ENCODE measurements around the gene HCFC1R1.
"Not testable (repeated sequence)": the region's sequence is repeated elsewhere in the genome, so short reads cannot be mapped to it uniquely, and the experiment has no call there.

Gene HCFC1R1

GRCh38 chr16:3023669-3024478 is at the start of gene HCFC1R1, which contains the start of gene THOC6:
Gene HCFC1R1 (minus strand): TSS chr16:3023942. CDS start chr16:3023941, 1 bp downstream.
Gene THOC6 (plus strand): TSS chr16:3024035. CDS start chr16:3024327, 292 bp downstream.
- H3K4me3 ChIP-seq (ENCODE audit: low read length) = peak within 1 kb of the TSS; percentile 92
- peak within 1 kb of the TSS; percentile 93 for H3K27ac ChIP-seq (ENCODE audit: low read length)
- no peaks in the 10 kb centered on the region for H3K9me3 ChIP-seq (ENCODE audit: insufficient read depth, low read depth, low read length)
- H3K9ac ChIP-seq (ENCODE audit: low read depth, low read length) = peak within 1 kb of the TSS; percentile 97
- peaks cover 33% of the 10 kb centered on the region for H3K36me3 ChIP-seq (ENCODE audit: insufficient read depth, low read depth, low read length)
- H3K4me1 ChIP-seq (ENCODE audit: insufficient read depth, low read length) = peaks cover 15% of the 10 kb centered on the region
- peaks cover 6% of the 10 kb centered on the region for H3K27me3 ChIP-seq (ENCODE audit: insufficient read depth, low read length)

- H3K27me3 ChIP-seq (ENCODE audit: insufficient read depth, low read length) = peaks cover 9% of the 10 kb centered on the region; the same call in 1 of the 2 replicates
- H3K36me3 ChIP-seq (ENCODE audit: insufficient read depth, low read depth, low read length) = no peaks in the 10 kb centered on the region
- H3K4me3 ChIP-seq (ENCODE audit: low read length) = no peak overlapping the region
- H3K9ac ChIP-seq (ENCODE audit: low read depth, low read length) = no peak overlapping the region
- H3K9me3 ChIP-seq (ENCODE audit: insufficient read depth, low read depth, low read length) = no peaks in the 10 kb centered on the region
- H3K27ac ChIP-seq (ENCODE audit: low read length) = no peak overlapping the region
- H3K4me1 ChIP-seq (ENCODE audit: insufficient read depth, low read length) = no peaks in the 10 kb centered on the region
Observed at GRCh38 chr16:3073448-3073847, 49.7 kb upstream of the HCFC1R1 start.

- not testable (repeated sequence) for H3K4me3 ChIP-seq (ENCODE audit: low read length); H3K36me3 ChIP-seq (ENCODE audit: insufficient read depth, low read depth, low read length); H3K27me3 ChIP-seq (ENCODE audit: insufficient read depth, low read length); H3K9ac ChIP-seq (ENCODE audit: low read depth, low read length); H3K27ac ChIP-seq (ENCODE audit: low read length); H3K4me1 ChIP-seq (ENCODE audit: insufficient read depth, low read length); H3K9me3 ChIP-seq (ENCODE audit: insufficient read depth, low read depth, low read length)
Observed at GRCh38 chr16:3072576-3073263, 49.0 kb upstream of the HCFC1R1 start.

- H3K9ac ChIP-seq (ENCODE audit: low read depth, low read length); H3K27ac ChIP-seq (ENCODE audit: low read length); H3K4me1 ChIP-seq (ENCODE audit: insufficient read depth, low read length); H3K27me3 ChIP-seq (ENCODE audit: insufficient read depth, low read length); H3K36me3 ChIP-seq (ENCODE audit: insufficient read depth, low read depth, low read length); H3K4me3 ChIP-seq (ENCODE audit: low read length); H3K9me3 ChIP-seq (ENCODE audit: insufficient read depth, low read depth, low read length): not testable (repeated sequence)
Observed at GRCh38 chr16:3072148-3072547, 48.4 kb upstream of the HCFC1R1 start.

GRCh38 chr16:3071655-3072054 is 47.9 kb upstream of the HCFC1R1 start:
- H3K27ac ChIP-seq (ENCODE audit: low read length) = no peak overlapping the region
- H3K4me1 ChIP-seq (ENCODE audit: insufficient read depth, low read length) = no peaks in the 10 kb centered on the region
- H3K9ac ChIP-seq (ENCODE audit: low read depth, low read length) = no peak overlapping the region

GRCh38 chr16:3070608-3071111 is 46.9 kb upstream of the HCFC1R1 start:
- H3K27me3 ChIP-seq (ENCODE audit: insufficient read depth, low read length) = peaks cover 9% of the 10 kb centered on the region; the same call in 1 of the 2 replicates
- no peaks in the 10 kb centered on the region for H3K4me1 ChIP-seq (ENCODE audit: insufficient read depth, low read length)
- H3K9me3 ChIP-seq (ENCODE audit: insufficient read depth, low read depth, low read length) = no peaks in the 10 kb centered on the region
- H3K4me3 ChIP-seq (ENCODE audit: low read length) = no peak overlapping the region
- no peak overlapping the region for H3K9ac ChIP-seq (ENCODE audit: low read depth, low read length)
- no peaks in the 10 kb centered on the region for H3K36me3 ChIP-seq (ENCODE audit: insufficient read depth, low read depth, low read length)
- no peak overlapping the region for H3K27ac ChIP-seq (ENCODE audit: low read length)

More at GRCh38 chr16:3071655-3072054, 47.9 kb upstream of the HCFC1R1 start:
- Histone ChIP-seq H3K4me3 (ENCODE audit: low read length) (no peak overlapping the region), H3K9me3 (ENCODE audit: insufficient read depth, low read depth, low read length) (no peaks in the 10 kb centered on the region), H3K36me3 (ENCODE audit: insufficient read depth, low read depth, low read length) (no peaks in the 10 kb centered on the region), H3K27me3 (ENCODE audit: insufficient read depth, low read length) (peaks cover 9% of the 10 kb centered on the region; the same call in 1 of the 2 replicates)

- not testable (repeated sequence) for H3K9me3 ChIP-seq (ENCODE audit: insufficient read depth, low read depth, low read length); H3K4me1 ChIP-seq (ENCODE audit: insufficient read depth, low read length); H3K27ac ChIP-seq (ENCODE audit: low read length); H3K4me3 ChIP-seq (ENCODE audit: low read length); H3K27me3 ChIP-seq (ENCODE audit: insufficient read depth, low read length); H3K36me3 ChIP-seq (ENCODE audit: insufficient read depth, low read depth, low read length); H3K9ac ChIP-seq (ENCODE audit: low read depth, low read length)
Observed at GRCh38 chr16:3069146-3069545, 45.4 kb upstream of the HCFC1R1 start.

- Histone ChIP-seq H3K36me3 (ENCODE audit: insufficient read depth, low read depth, low read length) (no peaks in the 10 kb centered on the region), H3K4me3 (ENCODE audit: low read length) (no peak overlapping the region), H3K9ac (ENCODE audit: low read depth, low read length) (no peak overlapping the region), H3K4me1 (ENCODE audit: insufficient read depth, low read length) (0 out of 2 replicates have a peak, but pooled peaks cover 4% of the 10 kb centered on the region), H3K27me3 (ENCODE audit: insufficient read depth, low read length) (peaks cover 2% of the 10 kb centered on the region; the same call in 1 of the 2 replicates), H3K27ac (ENCODE audit: low read length) (no peak overlapping the region), H3K9me3 (ENCODE audit: insufficient read depth, low read depth, low read length) (no peaks in the 10 kb centered on the region)
Observed at GRCh38 chr16:3068487-3068886, 44.7 kb upstream of the HCFC1R1 start.

GRCh38 chr16:3066440-3066748 is 42.7 kb upstream of the HCFC1R1 start:
- H3K36me3 ChIP-seq (ENCODE audit: insufficient read depth, low read depth, low read length) = no peaks in the 10 kb centered on the region
- 0 out of 2 replicates have a peak, but pooled peaks cover 4% of the 10 kb centered on the region for H3K4me1 ChIP-seq (ENCODE audit: insufficient read depth, low read length)
- H3K27me3 ChIP-seq (ENCODE audit: insufficient read depth, low read length) = no peaks in the 10 kb centered on the region
- H3K4me3 ChIP-seq (ENCODE audit: low read length) = no peak overlapping the region
- H3K9ac ChIP-seq (ENCODE audit: low read depth, low read length) = no peak overlapping the region
- H3K9me3 ChIP-seq (ENCODE audit: insufficient read depth, low read depth, low read length) = no peaks in the 10 kb centered on the region
- H3K27ac ChIP-seq (ENCODE audit: low read length) = no peak overlapping the region

GRCh38 chr16:3065742-3066439 is 42.1 kb upstream of the HCFC1R1 start:
- Histone ChIP-seq H3K36me3 (ENCODE audit: insufficient read depth, low read depth, low read length) (no peaks in the 10 kb centered on the region), H3K9me3 (ENCODE audit: insufficient read depth, low read depth, low read length) (no peaks in the 10 kb centered on the region), H3K4me3 (ENCODE audit: low read length) (no peak overlapping the region), H3K27me3 (ENCODE audit: insufficient read depth, low read length) (no peaks in the 10 kb centered on the region), H3K27ac (ENCODE audit: low read length) (no peak overlapping the region), H3K4me1 (ENCODE audit: insufficient read depth, low read length) (0 out of 2 replicates have a peak, but pooled peaks cover 4% of the 10 kb centered on the region), H3K9ac (ENCODE audit: low read depth, low read length) (no peak overlapping the region)

GRCh38 chr16:3065069-3065741 is 41.5 kb upstream of the HCFC1R1 start, which contains the start of gene IL32:
Gene IL32 (plus strand): TSS chr16:3065640. CDS start chr16:3065812, 172 bp downstream.
- no peak within 1 kb of the TSS for H3K4me3 ChIP-seq (ENCODE audit: low read length)
- no peak within 1 kb of the TSS for H3K27ac ChIP-seq (ENCODE audit: low read length)
- no peaks in the 10 kb centered on the region for H3K9me3 ChIP-seq (ENCODE audit: insufficient read depth, low read depth, low read length)
- H3K4me1 ChIP-seq (ENCODE audit: insufficient read depth, low read length) = 0 out of 2 replicates have a peak, but pooled peaks cover 4% of the 10 kb centered on the region
- H3K27me3 ChIP-seq (ENCODE audit: insufficient read depth, low read length) = peaks cover 5% of the 10 kb centered on the region
- no peak within 1 kb of the TSS for H3K9ac ChIP-seq (ENCODE audit: low read depth, low read length)
- no peaks in the 10 kb centered on the region for H3K36me3 ChIP-seq (ENCODE audit: insufficient read depth, low read depth, low read length)
